IgD-negative memory B cell (primary cell): ENCODE results near the gene MASP1. TPM values are rescaled to one million over a fixed set of nuclear protein-coding genes. Genes with fewer than 3 reads are reported as not detected.
A peak's percentile ranks its signal among the peaks of the same experiment; 100 is the strongest.
"Not testable (repeated sequence)": the region's sequence is repeated elsewhere in the genome, so short reads cannot be mapped to it uniquely, and the experiment has no call there.

Experiments used
- H3K27ac Mint-ChIP-seq, 3 donors: one replicate each; pipeline ENCODE4 v1.8.0; 2020 to 2022; ENCODE audit warnings: mild to moderate bottlenecking in 3 of 3, mixed read lengths in 3 of 3, moderate library complexity in 1 of 3
- H3K27me3 Mint-ChIP-seq: one replicate; pipeline ENCODE4 v1.8.0; 2021; ENCODE audit warnings: mixed read lengths
- H3K36me3 Mint-ChIP-seq: one replicate; pipeline ENCODE4 v1.8.0; 2020; ENCODE audit warnings: mild to moderate bottlenecking, mixed read lengths
- H3K4me1 Mint-ChIP-seq, 3 donors: one replicate each; pipeline ENCODE4 v1.8.0; 2020 to 2022; ENCODE audit warnings: mixed read lengths in 3 of 3, mild to moderate bottlenecking in 1 of 3
- H3K4me3 Mint-ChIP-seq, 4 donors: one replicate each; pipeline ENCODE4 v1.8.0; 2020 to 2022; ENCODE audit warnings: mild to moderate bottlenecking in 4 of 4, mixed read lengths in 4 of 4, moderate library complexity in 3 of 4
- H3K9me3 Mint-ChIP-seq, 3 donors: one replicate each; pipeline ENCODE4 v1.8.0; 2020 to 2021; ENCODE audit warnings: mixed read lengths in 3 of 3, mild to moderate bottlenecking in 1 of 3
- polyA plus RNA-seq: library from polyadenylated mRNA; unstranded; fragments of 300-500 nt; fragmentation: Illumina TruSeq; gene quantifications from one replicate; pipeline ENCODE4 v1.2.3, GENCODE V29; 2021

Gene MASP1
- polyA plus RNA-seq, 1 donor from 2014 or later: not detected

GRCh38 chr3:187263270-187263669 is 28.3 kb downstream of the MASP1 start:
- Mint-ChIP-seq H3K27ac (no peak overlapping the region), H3K27me3 (peaks cover 14% of the 10 kb centered on the region), H3K4me1 (no peaks in the 10 kb centered on the region), H3K36me3 (no peaks in the 10 kb centered on the region), H3K4me3 (no peak overlapping the region), H3K9me3 (peaks cover 0 to 4% (median 3%) of the 10 kb centered on the region in 3 donors)

- Mint-ChIP-seq H3K27ac (peak overlapping the region in 1 of 3 donors; percentile 0), H3K9me3 (peaks cover 0 to 3% (median 2%) of the 10 kb centered on the region in 3 donors), H3K4me3 (no peak overlapping the region), H3K27me3 (peaks cover 14% of the 10 kb centered on the region), H3K36me3 (no peaks in the 10 kb centered on the region), H3K4me1 (no peaks in the 10 kb centered on the region)
These were observed 29.2 kb downstream of the MASP1 start for GRCh38 chr3:187262360-187262759.

- Mint-ChIP-seq H3K27me3 (peaks cover 14% of the 10 kb centered on the region), H3K4me1 (no peaks in the 10 kb centered on the region), H3K27ac (peak overlapping the region in 1 of 3 donors; percentile 0), H3K9me3 (peaks cover 0 to 3% (median 2%) of the 10 kb centered on the region in 3 donors), H3K4me3 (no peak overlapping the region), H3K36me3 (no peaks in the 10 kb centered on the region)
These were observed 30.0 kb downstream of the MASP1 start for GRCh38 chr3:187261541-187261969.

- H3K9me3 Mint-ChIP-seq: peaks cover 0 to 3% (median 2%) of the 10 kb centered on the region in 3 donors
- H3K27ac Mint-ChIP-seq: no peak overlapping the region
- no peak overlapping the region for H3K4me3 Mint-ChIP-seq
- peaks cover 10% of the 10 kb centered on the region for H3K27me3 Mint-ChIP-seq
- H3K4me1 Mint-ChIP-seq: no peaks in the 10 kb centered on the region
- no peaks in the 10 kb centered on the region for H3K36me3 Mint-ChIP-seq
These were observed 32.4 kb downstream of the MASP1 start for GRCh38 chr3:187259171-187259570.

GRCh38 chr3:187257992-187258692 is 33.4 kb downstream of the MASP1 start:
- no peaks in the 10 kb centered on the region for H3K4me1 Mint-ChIP-seq
- peaks cover 0 to 3% (median 2%) of the 10 kb centered on the region in 3 donors for H3K9me3 Mint-ChIP-seq
- no peaks in the 10 kb centered on the region for H3K36me3 Mint-ChIP-seq
- peak overlapping the region in 1 of 3 donors; percentile 30 for H3K27ac Mint-ChIP-seq
- peaks cover 10% of the 10 kb centered on the region for H3K27me3 Mint-ChIP-seq
- H3K4me3 Mint-ChIP-seq: no peak overlapping the region

GRCh38 chr3:187257471-187257870 is 34.1 kb downstream of the MASP1 start:
- H3K27me3 Mint-ChIP-seq: peaks cover 10% of the 10 kb centered on the region

GRCh38 chr3:187256051-187256616 is 35.4 kb downstream of the MASP1 start:
- no peaks in the 10 kb centered on the region for H3K4me1 Mint-ChIP-seq
- no peak overlapping the region for H3K4me3 Mint-ChIP-seq
- H3K9me3 Mint-ChIP-seq: no peaks in the 10 kb centered on the region
- peaks cover 10% of the 10 kb centered on the region for H3K27me3 Mint-ChIP-seq
- H3K27ac Mint-ChIP-seq: no peak overlapping the region
- no peaks in the 10 kb centered on the region for H3K36me3 Mint-ChIP-seq

More at GRCh38 chr3:187257471-187257870, 34.1 kb downstream of the MASP1 start:
- no peak overlapping the region for H3K4me3 Mint-ChIP-seq
- no peaks in the 10 kb centered on the region for H3K4me1 Mint-ChIP-seq
- H3K27ac Mint-ChIP-seq: no peak overlapping the region
- no peaks in the 10 kb centered on the region for H3K36me3 Mint-ChIP-seq
- peaks cover 0 to 3% (median 2%) of the 10 kb centered on the region in 3 donors for H3K9me3 Mint-ChIP-seq

GRCh38 chr3:187255314-187255713 is 36.2 kb downstream of the MASP1 start:
- Mint-ChIP-seq H3K4me1 (no peaks in the 10 kb centered on the region), H3K36me3 (no peaks in the 10 kb centered on the region), H3K4me3 (no peak overlapping the region), H3K9me3 (no peaks in the 10 kb centered on the region), H3K27ac (no peak overlapping the region), H3K27me3 (peaks cover 10% of the 10 kb centered on the region)

- H3K9me3 Mint-ChIP-seq: no peaks in the 10 kb centered on the region
- peaks cover 2 to 4% (median 3%) of the 10 kb centered on the region in 3 donors for H3K4me1 Mint-ChIP-seq
- no peaks in the 10 kb centered on the region for H3K36me3 Mint-ChIP-seq
- H3K27me3 Mint-ChIP-seq: peaks cover 13% of the 10 kb centered on the region
- H3K4me3 Mint-ChIP-seq: no peak overlapping the region
- H3K27ac Mint-ChIP-seq: no peak overlapping the region
These were observed 39.2 kb downstream of the MASP1 start for GRCh38 chr3:187252311-187252710.

- peaks cover 5 to 6% (median 5%) of the 10 kb centered on the region in 3 donors for H3K4me1 Mint-ChIP-seq
- no peak overlapping the region for H3K4me3 Mint-ChIP-seq
- no peak overlapping the region for H3K27ac Mint-ChIP-seq
- peaks cover 13% of the 10 kb centered on the region for H3K27me3 Mint-ChIP-seq
- no peaks in the 10 kb centered on the region for H3K36me3 Mint-ChIP-seq
- no peaks in the 10 kb centered on the region for H3K9me3 Mint-ChIP-seq
These were observed 39.9 kb downstream of the MASP1 start for GRCh38 chr3:187251599-187251998.

GRCh38 chr3:187247398-187247797 is 44.1 kb downstream of the MASP1 start:
- H3K4me3 Mint-ChIP-seq: no peak overlapping the region
- no peak overlapping the region for H3K27ac Mint-ChIP-seq
- peaks cover 13% of the 10 kb centered on the region for H3K27me3 Mint-ChIP-seq
- H3K36me3 Mint-ChIP-seq: no peaks in the 10 kb centered on the region
- no peaks in the 10 kb centered on the region for H3K9me3 Mint-ChIP-seq
- H3K4me1 Mint-ChIP-seq: peaks cover 5 to 6% (median 5%) of the 10 kb centered on the region in 3 donors

GRCh38 chr3:187243933-187244524 is 47.5 kb downstream of the MASP1 start:
- no peak overlapping the region for H3K27ac Mint-ChIP-seq
- H3K27me3 Mint-ChIP-seq: peaks cover 4% of the 10 kb centered on the region
- H3K9me3 Mint-ChIP-seq: peaks cover 0 to 5% (median 5%) of the 10 kb centered on the region in 3 donors
- H3K36me3 Mint-ChIP-seq: no peaks in the 10 kb centered on the region
- H3K4me3 Mint-ChIP-seq: no peak overlapping the region
- H3K4me1 Mint-ChIP-seq: peaks cover 5 to 6% (median 5%) of the 10 kb centered on the region in 3 donors

GRCh38 chr3:187242900-187243299 is 48.6 kb downstream of the MASP1 start:
- Mint-ChIP-seq H3K36me3 (no peaks in the 10 kb centered on the region), H3K4me3 (no peak overlapping the region), H3K27me3 (peaks cover 2% of the 10 kb centered on the region), H3K9me3 (peaks cover 0 to 5% (median 5%) of the 10 kb centered on the region in 3 donors), H3K4me1 (peaks cover 4 to 5% (median 5%) of the 10 kb centered on the region in 3 donors), H3K27ac (no peak overlapping the region)

GRCh38 chr3:187242435-187242834 is 49.1 kb downstream of the MASP1 start:
- Mint-ChIP-seq H3K36me3 (no peaks in the 10 kb centered on the region), H3K27me3 (peaks cover under 1% of the 10 kb centered on the region), H3K27ac (no peak overlapping the region), H3K4me3 (no peak overlapping the region), H3K4me1 (peaks cover 3 to 5% (median 3%) of the 10 kb centered on the region in 3 donors), H3K9me3 (peaks cover 0 to 5% (median 5%) of the 10 kb centered on the region in 3 donors)

GRCh38 chr3:187238835-187239234 is 52.7 kb downstream of the MASP1 start:
- H3K9me3 Mint-ChIP-seq, H3K4me1 Mint-ChIP-seq, H3K4me3 Mint-ChIP-seq, H3K27ac Mint-ChIP-seq, H3K27me3 Mint-ChIP-seq, H3K36me3 Mint-ChIP-seq: not testable (repeated sequence)
